Suprapubic skin (tissue), 4 donors: Measurements from ENCODE around the gene KRTAP10-9. TPM values are rescaled to one million over a fixed set of nuclear protein-coding genes. Genes with fewer than 3 reads are reported as not detected.

Experiments
- DNase-seq, 2 donors: peaks; one replicate each; pipeline ENCODE4 v3.0.0-alpha.2; 2019; ENCODE audit warnings: low spot score in 2 of 2
- H3K27ac ChIP-seq: fragments of 200-600 bp; sonication (generic); one replicate; pipeline ENCODE4 v1.5.1; 2019
- H3K27me3 ChIP-seq: fragments of 200-600 bp; sonication (generic); one replicate; pipeline ENCODE4 v1.5.1; 2019
- H3K36me3 ChIP-seq: fragments of 200-600 bp; sonication (generic); one replicate; pipeline ENCODE4 v1.5.1; 2019
- H3K4me1 ChIP-seq: fragments of 200-600 bp; sonication (generic); one replicate; pipeline ENCODE4 v1.5.1; 2019
- H3K4me3 ChIP-seq: fragments of 200-600 bp; sonication (generic); one replicate; pipeline ENCODE4 v1.5.1; 2019; ENCODE audit warnings: mild to moderate bottlenecking
- H3K9me3 ChIP-seq: fragments of 200-600 bp; sonication (generic); one replicate; pipeline ENCODE4 v1.5.1; 2019
- EP300 ChIP-seq: sonication (generic); formaldehyde crosslinking; IDR thresholded peaks from one replicate; pipeline ENCODE4 v1.6.1; 2017; ENCODE audit warnings: antibody characterized with exemption
- POLR2A ChIP-seq, 2 donors: fragments of 450-650 bp; IDR thresholded peaks; one replicate each; pipeline ENCODE4 v1.6.1; 2017; ENCODE audit warnings: antibody characterized with exemption in 2 of 2, mild to moderate bottlenecking in 2 of 2, moderate library complexity in 2 of 2
- POLR2AphosphoS5 ChIP-seq, 3 donors: sonication (generic); formaldehyde crosslinking; IDR thresholded peaks; one replicate each; pipeline ENCODE4 v1.6.1; 2017; ENCODE audit warnings: antibody characterized with exemption in 3 of 3
- WGBS: methylation state at CpG from one replicate; pipeline ENCODE4 v1.1.5; 2018; 5-methylcytosine and 5-hydroxymethylcytosine counted together
- total RNA-seq, 4 donors: library from RNA; depleted of rRNA; stranded (reverse); fragments of >200 nt; gene quantifications; one replicate each; pipeline ENCODE4 v1.1.0, GENCODE V29; 2016
- TF ChIP-seq, protein P1 (sequence below), 2 donors: fragments of 200-600 bp in 1 of 2; fragments of 450-650 bp in 1 of 2; sonication (generic) in 1 of 2; IDR thresholded peaks; one replicate each; pipeline ENCODE4 v1.5.1; 2016 to 2019; ENCODE audit warnings: antibody characterized with exemption in 2 of 2, mild to moderate bottlenecking in 1 of 2, moderate library complexity in 1 of 2

KRTAP10-9 gene
- total RNA-seq, 4 donors from 2014 or later: 1.6 to 9.9 TPM; not detected in 2

DNA sequence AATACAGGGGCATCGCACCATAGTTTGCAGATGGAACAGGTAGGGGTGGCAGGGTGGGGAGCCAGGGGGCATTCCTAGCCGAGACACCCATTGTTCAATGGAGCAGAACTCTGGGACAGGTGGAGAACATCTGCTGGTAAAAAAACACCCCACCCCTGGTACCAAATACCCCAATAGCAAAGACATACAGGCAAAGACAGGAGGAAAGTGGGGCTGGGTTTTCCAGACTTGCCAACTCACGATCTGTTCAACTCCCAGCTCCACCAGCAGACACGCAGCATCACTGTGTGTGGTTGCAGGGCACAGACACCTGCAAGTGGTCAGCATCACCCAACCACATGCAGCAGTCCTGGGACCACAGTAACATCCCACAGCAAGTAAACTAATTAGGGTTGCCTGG is 15.3 kb upstream of the KRTAP10-9 start:
- Histone ChIP-seq H3K9me3 (peaks cover 11% of the 10 kb centered on the region), H3K4me3 (no peak overlapping the region), H3K27ac (no peak overlapping the region), H3K27me3 (peaks cover 34% of the 10 kb centered on the region), H3K4me1 (no peaks in the 10 kb centered on the region), H3K36me3 (no peaks in the 10 kb centered on the region)
- TF ChIP-seq POLR2A (IDR thresholded peaks at IDR 0.05) (no peak), EP300 (no peak)
- DNase-seq: no peak
- WGBS: 88% methylated on average over 4 of the region's 4 CpGs

GRCh38 chr21:44612029-44612486 is 14.8 kb upstream of the KRTAP10-9 start, which contains the start of gene KRTAP10-8:
Gene KRTAP10-8 (plus strand): TSS chr21:44612079. CDS start chr21:44612101, 22 bp downstream.
- WGBS: 98% methylated on average over 7 of the region's 8 CpGs
- no peak for DNase-seq
- Histone ChIP-seq H3K27ac (no peak within 1 kb of the TSS), H3K4me1 (no peaks in the 10 kb centered on the region), H3K36me3 (no peaks in the 10 kb centered on the region), H3K27me3 (peaks cover 35% of the 10 kb centered on the region), H3K4me3 (no peak within 1 kb of the TSS), H3K9me3 (peaks cover 11% of the 10 kb centered on the region)
- TF ChIP-seq, protein P1, sequence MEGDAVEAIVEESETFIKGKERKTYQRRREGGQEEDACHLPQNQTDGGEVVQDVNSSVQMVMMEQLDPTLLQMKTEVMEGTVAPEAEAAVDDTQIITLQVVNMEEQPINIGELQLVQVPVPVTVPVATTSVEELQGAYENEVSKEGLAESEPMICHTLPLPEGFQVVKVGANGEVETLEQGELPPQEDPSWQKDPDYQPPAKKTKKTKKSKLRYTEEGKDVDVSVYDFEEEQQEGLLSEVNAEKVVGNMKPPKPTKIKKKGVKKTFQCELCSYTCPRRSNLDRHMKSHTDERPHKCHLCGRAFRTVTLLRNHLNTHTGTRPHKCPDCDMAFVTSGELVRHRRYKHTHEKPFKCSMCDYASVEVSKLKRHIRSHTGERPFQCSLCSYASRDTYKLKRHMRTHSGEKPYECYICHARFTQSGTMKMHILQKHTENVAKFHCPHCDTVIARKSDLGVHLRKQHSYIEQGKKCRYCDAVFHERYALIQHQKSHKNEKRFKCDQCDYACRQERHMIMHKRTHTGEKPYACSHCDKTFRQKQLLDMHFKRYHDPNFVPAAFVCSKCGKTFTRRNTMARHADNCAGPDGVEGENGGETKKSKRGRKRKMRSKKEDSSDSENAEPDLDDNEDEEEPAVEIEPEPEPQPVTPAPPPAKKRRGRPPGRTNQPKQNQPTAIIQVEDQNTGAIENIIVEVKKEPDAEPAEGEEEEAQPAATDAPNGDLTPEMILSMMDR (IDR thresholded peaks at IDR 0.05): no peak
- TF ChIP-seq POLR2AphosphoS5 (IDR thresholded peaks at IDR 0.05) (no peak), EP300 (no peak), POLR2A (IDR thresholded peaks at IDR 0.05) (no peak)

GRCh38 chr21:44612669-44613229 is 14.1 kb upstream of the KRTAP10-9 start:
- no peaks in the 10 kb centered on the region for H3K4me1 ChIP-seq
- H3K9me3 ChIP-seq: peaks cover 11% of the 10 kb centered on the region
- no peak for DNase-seq
- peaks cover 38% of the 10 kb centered on the region for H3K27me3 ChIP-seq
- no peaks in the 10 kb centered on the region for H3K36me3 ChIP-seq
- 81% methylated on average over 4 of the region's 13 CpGs for WGBS
- H3K4me3 ChIP-seq: no peak overlapping the region
- H3K27ac ChIP-seq: no peak overlapping the region
- no peak for TF ChIP-seq POLR2AphosphoS5 (IDR thresholded peaks at IDR 0.05)
- no peak for TF ChIP-seq POLR2A (IDR thresholded peaks at IDR 0.05)

- WGBS: 91% methylated on average over 24 of the region's 26 CpGs
- no peaks in the 10 kb centered on the region for H3K36me3 ChIP-seq
- no peak overlapping the region for H3K4me3 ChIP-seq
- TF ChIP-seq POLR2A (IDR thresholded peaks at IDR 0.05) (no peak), POLR2AphosphoS5 (IDR thresholded peaks at IDR 0.05) (no peak), EP300 (no peak)
- H3K27me3 ChIP-seq: peaks cover 38% of the 10 kb centered on the region
- peaks cover 11% of the 10 kb centered on the region for H3K9me3 ChIP-seq
- no peak for DNase-seq
- no peaks in the 10 kb centered on the region for H3K4me1 ChIP-seq
- no peak overlapping the region for H3K27ac ChIP-seq
Measured at GRCh38 chr21:44613386-44614155, 13.3 kb upstream of the KRTAP10-9 start.

- H3K36me3 ChIP-seq: no peaks in the 10 kb centered on the region
- H3K4me3 ChIP-seq: no peak overlapping the region
- H3K27me3 ChIP-seq: peaks cover 38% of the 10 kb centered on the region
- 80% methylated on average over 10 of the region's 20 CpGs for WGBS
- no peak overlapping the region for H3K27ac ChIP-seq
- no peak for DNase-seq
- H3K9me3 ChIP-seq: peaks cover 8% of the 10 kb centered on the region
- no peaks in the 10 kb centered on the region for H3K4me1 ChIP-seq
- TF ChIP-seq POLR2AphosphoS5 (IDR thresholded peaks at IDR 0.05) (no peak), POLR2A (IDR thresholded peaks at IDR 0.05) (no peak), EP300 (no peak)
- TF ChIP-seq, protein P1 (IDR thresholded peaks at IDR 0.05): no peak
Measured at GRCh38 chr21:44614161-44614631, 12.7 kb upstream of the KRTAP10-9 start.

GRCh38 chr21:44614961-44615391 is 11.9 kb upstream of the KRTAP10-9 start:
- Histone ChIP-seq H3K27ac (no peak overlapping the region), H3K4me3 (no peak overlapping the region), H3K9me3 (peaks cover 6% of the 10 kb centered on the region), H3K27me3 (peaks cover 38% of the 10 kb centered on the region), H3K4me1 (no peaks in the 10 kb centered on the region), H3K36me3 (no peaks in the 10 kb centered on the region)
- DNase-seq: peak in 1 of 2 donors; percentile 70
- TF ChIP-seq, protein P1 (IDR thresholded peaks at IDR 0.05): no peak
- WGBS: 89% methylated on average over 28 of the region's 28 CpGs
